Activated B cell treated with CpG ODN at 0.5 μM for 24 hours (primary cell): Measurements from ENCODE around the gene MS4A8. TPM values are rescaled to one million over a fixed set of nuclear protein-coding genes. Genes with fewer than 3 reads are reported as not detected.

Source experiments
- ATAC-seq: fragments of 200-7000 bp; cut with Tn5 transposase; one replicate; pipeline ENCODE4 v1.10.0; 2021; ENCODE audit warnings: low read depth, mild to moderate bottlenecking, moderate library complexity
- CTCF ChIA-PET: fragments of 350-600 bp; sonication (Branson Sonifier 250); formaldehyde crosslinking; loops from one replicate; lab custom pipeline; 2021; ENCODE audit warnings: antibody characterized with exemption; lab: Charles Lee
- POLR2A ChIA-PET: fragments of 350-600 bp; sonication (Branson Sonifier 250); formaldehyde crosslinking; loops from one replicate; lab custom pipeline; 2021; ENCODE audit warnings: antibody characterized with exemption; lab: Charles Lee
- DNase-seq: peaks from one replicate; pipeline ENCODE4 v3.0.0; 2022
- H3K27ac Mint-ChIP-seq: one replicate; pipeline ENCODE4 v1.8.0; 2020; ENCODE audit warnings: mixed read lengths
- H3K27me3 Mint-ChIP-seq: one replicate; pipeline ENCODE4 v1.8.0; 2021; ENCODE audit warnings: mixed read lengths
- H3K36me3 Mint-ChIP-seq: one replicate; pipeline ENCODE4 v1.8.0; 2021; ENCODE audit warnings: low read depth, mixed read lengths
- H3K4me1 Mint-ChIP-seq: one replicate; pipeline ENCODE4 v1.8.0; 2021; ENCODE audit warnings: mixed read lengths
- H3K4me3 Mint-ChIP-seq: one replicate; pipeline ENCODE4 v1.8.0; 2020; ENCODE audit warnings: mild to moderate bottlenecking, mixed read lengths
- H3K9me3 Mint-ChIP-seq: one replicate; pipeline ENCODE4 v1.8.0; 2020; ENCODE audit warnings: mixed read lengths
- CTCF ChIP-seq: fragments of 200-600 bp; IDR thresholded peaks from one replicate; pipeline ENCODE4 v1.8.0; 2022; ENCODE audit warnings: antibody characterized with exemption, mild to moderate bottlenecking
- intact Hi-C: fragments of 100-400 bp; cut with micrococcal nuclease; formaldehyde crosslinking; loops from one replicate; pipeline ENCODE4 v1.15.1; 2024
- total RNA-seq: library from RNA; stranded (reverse); gene quantifications from 2 replicates; pipeline ENCODE4 v1.2.3, GENCODE V29; 2022

The MS4A8 gene
- total RNA-seq, 1 donor from 2014 or later = not detected

- intact Hi-C loops = loop anchor here (10.0 kb wide), 1 partner anchor 281 kb away; no protein-coding TSS in a partner anchor
- no peak overlapping the region for H3K4me3 Mint-ChIP-seq
- H3K36me3 Mint-ChIP-seq = no peaks in the 10 kb centered on the region
- no peaks in the 10 kb centered on the region for H3K9me3 Mint-ChIP-seq
- H3K4me1 Mint-ChIP-seq = peaks cover 42% of the 10 kb centered on the region
- POLR2A ChIA-PET = interaction anchor here (1.5 kb wide), 1 partner anchor 10 kb away, joined by 3 read pairs; no protein-coding TSS in a partner anchor
- peaks cover 20% of the 10 kb centered on the region for H3K27me3 Mint-ChIP-seq
- CTCF ChIA-PET = interaction anchor here (7.3 kb wide), 1 partner anchor 11 kb away, joined by 86 read pairs; no protein-coding TSS in a partner anchor
- TF ChIP-seq CTCF = no peak
- ATAC-seq (no peak), DNase-seq (no peak)
- H3K27ac Mint-ChIP-seq = no peak overlapping the region
Observed at GRCh38 chr11:60765355-60765754, 65.9 kb downstream of the MS4A8 start.

Other genes with a start within 250 kb of the MS4A8 start
- gene MS4A1, start 243.8 kb upstream of the MS4A8 start, total RNA-seq = 1,910 and 2,024 TPM in 2 replicates
- not detected in 2 replicates for gene MS4A12, start 206.8 kb upstream of the MS4A8 start, total RNA-seq
- gene MS4A13, start 184.2 kb upstream of the MS4A8 start, total RNA-seq = not detected in 2 replicates
- not detected in 2 replicates for gene MS4A18, start 25.1 kb downstream of the MS4A8 start, total RNA-seq
- not detected in 2 replicates for gene MS4A15, start 57.3 kb downstream of the MS4A8 start, total RNA-seq
- gene MS4A10, start 85.7 kb downstream of the MS4A8 start, total RNA-seq = not detected in 2 replicates
- gene CCDC86, start 142.5 kb downstream of the MS4A8 start, total RNA-seq = 30.3 and 30.6 TPM in 2 replicates
- 0.07 TPM in 1 of 2 replicates, not detected in the other for gene PTGDR2, start 156.3 kb downstream of the MS4A8 start, total RNA-seq
- gene ZP1, start 167.9 kb downstream of the MS4A8 start, total RNA-seq = not detected in 2 replicates
- gene PRPF19, start 207.0 kb downstream of the MS4A8 start, total RNA-seq = 143 and 164 TPM in 2 replicates
- gene TMEM109, start 214.5 kb downstream of the MS4A8 start, total RNA-seq = 117 and 121 TPM in 2 replicates
- 8.2 and 8.7 TPM in 2 replicates for gene TMEM132A, start 224.8 kb downstream of the MS4A8 start, total RNA-seq